ENCODE data around the gene LRRC8D.
A peak's percentile ranks its signal among the peaks of the same experiment; 100 is the strongest.
"Not testable (repeated sequence)": the region's sequence is repeated elsewhere in the genome, so short reads cannot be mapped to it uniquely, and the experiment has no call there.

LRRC8D gene

DNA sequence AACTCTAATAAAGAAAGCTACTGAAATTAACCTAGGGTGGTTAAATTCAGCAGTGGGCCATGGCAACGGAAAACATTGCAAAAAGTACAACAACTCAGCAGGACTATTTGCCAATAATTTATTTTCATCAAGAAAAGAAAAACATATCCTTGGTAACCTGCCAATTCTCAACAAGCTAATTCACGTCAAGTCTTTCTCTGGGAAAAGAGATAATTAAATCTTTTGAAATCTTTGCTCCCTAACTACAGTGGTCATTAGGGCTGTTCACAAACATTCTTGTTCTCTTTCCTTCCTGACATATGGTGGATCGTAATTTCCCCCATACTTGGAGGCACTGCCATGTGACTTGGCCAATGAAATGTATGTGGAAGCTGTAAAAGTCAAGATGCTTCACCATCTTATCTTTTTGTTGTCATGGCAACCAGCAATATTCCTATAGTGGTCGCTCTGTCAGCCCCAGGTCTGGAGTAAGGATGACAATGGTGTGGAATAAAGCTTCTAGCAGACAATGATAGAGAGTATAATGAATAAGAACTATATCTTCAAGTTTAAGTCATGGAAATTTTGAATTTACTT, 144.4 kb downstream of the LRRC8D start:
- no peak for DNase-seq

DNA sequence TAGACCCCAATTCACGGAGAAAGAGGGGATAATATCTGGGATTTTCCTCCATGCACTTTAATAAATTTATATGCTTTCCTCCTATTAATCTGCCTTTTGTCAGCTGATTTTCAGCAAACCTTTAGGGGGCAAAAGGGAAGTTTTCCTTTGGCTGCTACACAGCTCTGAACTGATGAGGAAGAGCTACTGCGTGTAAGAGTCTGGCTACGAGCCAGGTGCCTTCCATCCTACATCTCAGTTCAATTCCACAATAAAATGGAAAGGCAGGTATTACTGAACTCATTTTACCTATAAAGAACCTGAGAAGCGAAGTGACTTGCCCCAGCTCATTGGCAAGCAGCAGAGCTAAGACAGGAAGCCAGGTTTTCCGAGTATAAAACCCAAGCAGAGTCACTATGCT, 145.8 kb downstream of the LRRC8D start:
- DNase-seq = peak; percentile 41

DNA sequence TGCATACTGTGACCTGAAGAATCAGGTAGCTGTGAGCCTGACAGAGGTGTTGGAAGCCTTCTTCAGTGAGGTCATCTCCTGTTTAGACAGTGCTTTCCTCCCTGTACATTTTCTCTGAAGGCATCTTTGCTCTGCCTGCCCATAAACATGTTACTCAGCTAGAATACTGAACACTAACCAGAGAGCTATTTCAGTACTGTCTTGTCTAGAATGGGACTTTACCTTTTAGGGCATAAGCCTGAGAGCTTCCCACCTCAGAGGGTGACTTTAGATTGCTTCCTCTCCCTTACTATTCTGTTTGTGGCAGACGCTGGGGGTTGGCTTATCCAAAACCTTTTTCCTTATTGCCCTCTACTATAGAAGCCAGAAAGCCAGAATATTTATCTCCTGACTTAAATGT, 150.8 kb downstream of the LRRC8D start:
- DNase-seq = no peak

DNA sequence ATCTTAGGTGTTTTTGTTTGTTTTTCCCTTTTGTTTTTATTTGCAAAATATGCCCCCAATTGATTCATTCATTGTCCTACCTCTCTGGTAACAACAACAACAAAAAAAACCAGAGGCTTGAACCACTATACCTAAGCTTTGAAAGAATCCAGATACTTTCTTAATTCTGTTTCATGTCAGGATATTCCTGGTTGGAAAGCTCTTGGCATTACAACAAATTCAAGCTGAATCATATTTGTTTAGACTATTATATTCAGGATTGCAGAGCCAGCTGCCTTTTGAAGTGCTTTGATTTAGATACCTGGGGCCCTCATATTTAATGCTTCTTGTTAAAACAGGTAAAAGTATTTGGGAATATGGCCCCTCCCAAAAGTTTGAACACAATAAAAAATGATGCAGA, 151.2 kb downstream of the LRRC8D start:
- no peak for DNase-seq

DNA sequence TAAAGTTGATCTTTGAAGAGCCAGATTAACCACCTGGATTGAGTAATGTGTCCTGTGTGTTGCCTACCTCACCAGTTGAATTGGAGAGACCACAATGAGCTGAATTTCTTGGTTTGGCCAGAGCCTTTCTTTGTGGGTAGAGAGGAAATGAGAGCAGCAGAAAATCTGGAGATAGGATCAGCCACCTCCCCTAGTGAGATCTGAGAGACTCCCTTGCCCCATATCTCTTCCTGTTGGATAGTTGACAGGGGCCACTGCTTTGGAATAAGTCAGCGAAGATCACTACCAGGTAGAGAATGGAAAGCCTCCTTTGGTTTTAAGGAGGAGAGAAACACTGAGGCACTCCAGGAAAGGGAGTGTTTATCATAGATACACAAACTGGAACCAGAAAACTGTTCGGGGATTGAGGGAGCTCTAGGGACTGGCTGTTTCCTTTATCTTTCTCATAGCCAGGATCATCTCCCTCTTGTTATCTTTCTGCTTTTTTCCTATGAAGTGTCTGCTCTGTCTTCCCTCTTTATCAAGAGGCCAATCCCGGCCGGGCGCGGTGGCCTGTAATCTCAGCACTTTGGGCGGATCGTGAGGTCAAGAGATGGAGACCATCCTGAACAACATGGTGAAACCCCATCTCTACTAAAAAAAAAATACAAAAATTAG, 152.8 kb downstream of the LRRC8D start:
- DNase-seq = no peak

DNA sequence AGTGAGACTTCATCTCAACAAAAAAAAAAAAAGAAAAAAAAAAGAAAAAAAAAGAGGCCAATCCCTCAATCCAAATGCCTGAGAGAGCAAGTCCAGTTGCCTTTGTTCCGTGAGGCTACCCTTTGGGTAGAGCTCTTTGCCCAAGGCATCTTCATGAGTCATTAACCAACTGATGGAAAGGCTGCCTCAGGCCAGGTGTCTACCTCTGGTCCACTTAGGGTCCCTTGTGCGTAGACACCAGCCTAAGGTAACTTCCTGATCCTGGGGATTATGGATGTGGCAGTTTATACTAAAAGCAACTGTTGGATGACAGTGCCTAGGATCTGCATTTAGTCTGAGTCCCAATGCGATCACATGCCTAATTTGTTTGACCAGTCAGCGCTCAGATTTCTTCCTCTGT, 153.4 kb downstream of the LRRC8D start:
- DNase-seq = no peak

DNA sequence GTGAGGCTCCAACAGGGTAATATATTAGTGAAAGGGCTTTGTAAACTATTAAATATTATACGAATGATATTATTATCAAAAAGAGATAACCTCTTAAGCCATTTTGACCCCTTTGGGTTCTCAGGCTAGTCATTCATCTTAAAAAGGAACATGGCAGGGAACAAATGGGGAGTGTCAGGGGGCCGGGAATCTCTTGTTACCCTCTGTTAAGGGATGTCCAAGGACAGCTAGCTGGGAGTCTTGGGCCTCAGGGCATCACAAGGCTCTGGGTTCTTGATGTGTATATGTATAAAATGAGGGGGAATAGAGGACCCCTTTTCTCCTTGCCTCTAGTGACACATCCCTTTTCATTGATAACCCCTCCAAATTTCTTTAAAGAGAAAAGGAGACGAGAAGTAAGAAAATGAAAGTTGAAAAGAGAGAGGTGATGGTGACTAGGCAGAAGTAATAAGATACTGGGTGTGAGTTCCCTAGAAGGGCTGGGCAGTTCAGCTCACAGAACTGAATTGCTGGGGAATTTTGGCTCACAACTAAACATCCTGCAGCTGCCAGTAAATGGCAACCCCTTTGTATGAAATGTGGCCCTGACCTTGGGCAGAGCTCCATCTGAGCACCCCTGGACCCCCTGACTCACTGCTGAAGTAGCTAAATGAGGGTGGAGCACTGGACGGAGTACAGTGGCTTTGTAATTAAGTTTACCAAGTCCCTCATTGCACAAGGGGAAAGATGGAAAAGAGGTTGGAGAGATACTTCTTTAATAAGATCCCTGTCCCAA, 154.1 kb downstream of the LRRC8D start:
- peak; percentile 56 for DNase-seq

DNA sequence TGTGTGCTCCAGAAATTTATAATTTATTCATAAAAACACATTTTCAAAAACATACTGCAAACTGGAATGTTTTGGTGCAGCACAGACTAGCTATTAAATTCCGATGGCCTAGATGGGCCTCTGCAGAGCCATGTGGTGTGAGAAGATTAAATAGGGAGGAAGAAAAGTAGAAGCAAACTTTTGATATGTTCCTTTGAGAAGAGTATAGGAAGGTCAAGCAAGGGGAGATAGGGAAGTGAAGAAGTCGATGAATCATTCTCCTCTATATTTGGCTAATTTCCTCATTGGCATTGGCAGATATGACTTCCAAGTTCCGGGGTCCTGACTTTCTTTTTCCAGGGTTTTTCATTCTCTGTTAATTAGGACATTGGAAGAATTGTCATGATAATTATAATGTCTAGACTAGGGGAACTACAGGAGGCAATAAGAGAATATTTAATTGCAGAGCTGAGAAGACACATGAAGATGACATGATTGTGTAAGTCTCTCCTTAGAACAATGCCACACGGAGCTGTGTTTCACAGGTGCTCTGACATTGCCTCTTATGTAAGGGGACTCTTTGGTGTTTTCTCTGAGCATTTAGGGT, 154.8 kb downstream of the LRRC8D start:
- DNase-seq = peak; percentile 70

DNA sequence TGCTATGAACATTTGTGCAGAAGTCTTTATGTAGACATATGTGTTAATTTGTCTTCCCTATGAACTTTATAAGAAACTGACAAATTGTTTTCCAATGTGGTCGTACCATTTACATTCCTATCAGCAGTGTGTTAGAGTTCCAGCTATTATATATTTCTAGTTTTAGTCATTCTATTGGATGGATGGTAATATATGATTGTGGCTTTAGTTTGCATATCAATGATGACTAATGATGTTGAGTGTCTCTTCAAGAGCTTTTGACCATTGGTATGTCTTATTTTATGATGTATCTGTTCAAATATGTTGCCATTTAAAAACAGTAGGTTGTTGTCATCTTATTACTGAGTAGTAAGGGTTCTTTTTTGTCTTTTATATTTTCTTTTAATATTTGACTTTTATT, 157.9 kb downstream of the LRRC8D start:
- DNase-seq = no peak

DNA sequence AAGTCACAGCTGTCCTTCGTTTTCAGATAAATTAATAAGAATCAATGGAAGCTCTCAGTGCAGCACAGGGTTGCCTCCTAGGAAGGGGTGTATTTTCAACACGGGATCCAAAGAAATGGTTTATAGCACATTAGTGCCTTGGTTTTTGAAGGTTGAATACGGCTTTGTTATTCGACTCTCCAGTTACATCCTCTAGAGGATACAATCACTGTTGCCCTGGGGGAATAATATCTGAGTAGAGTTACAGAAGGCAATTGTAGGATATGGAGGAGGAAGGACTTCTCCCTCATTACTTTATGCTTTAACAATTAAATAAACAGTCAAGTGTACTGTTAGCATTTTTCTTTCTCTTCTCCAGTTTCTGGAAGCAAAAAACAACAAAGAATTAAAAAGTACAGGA, 159.8 kb downstream of the LRRC8D start:
- DNase-seq = no peak

DNA sequence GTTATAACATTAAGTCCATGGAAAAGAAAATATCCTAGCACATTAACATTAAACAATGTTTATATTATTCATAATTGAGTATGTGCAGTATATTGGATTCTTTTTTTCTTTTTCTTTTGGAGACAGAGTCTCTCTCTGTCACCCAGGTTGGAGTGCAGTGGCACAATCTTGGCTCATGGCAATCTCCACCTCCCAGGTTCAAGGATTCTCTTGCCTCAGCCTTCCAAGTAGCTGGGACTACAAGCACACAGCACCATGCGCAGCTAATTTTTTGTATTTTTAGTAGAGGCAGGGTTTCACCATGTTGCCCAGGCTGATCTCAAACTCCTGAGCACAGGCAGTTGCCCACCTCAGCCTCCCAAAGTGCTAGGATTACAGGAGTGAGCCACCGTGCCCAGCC, 162.0 kb downstream of the LRRC8D start:
- not testable (repeated sequence) for DNase-seq

DNA sequence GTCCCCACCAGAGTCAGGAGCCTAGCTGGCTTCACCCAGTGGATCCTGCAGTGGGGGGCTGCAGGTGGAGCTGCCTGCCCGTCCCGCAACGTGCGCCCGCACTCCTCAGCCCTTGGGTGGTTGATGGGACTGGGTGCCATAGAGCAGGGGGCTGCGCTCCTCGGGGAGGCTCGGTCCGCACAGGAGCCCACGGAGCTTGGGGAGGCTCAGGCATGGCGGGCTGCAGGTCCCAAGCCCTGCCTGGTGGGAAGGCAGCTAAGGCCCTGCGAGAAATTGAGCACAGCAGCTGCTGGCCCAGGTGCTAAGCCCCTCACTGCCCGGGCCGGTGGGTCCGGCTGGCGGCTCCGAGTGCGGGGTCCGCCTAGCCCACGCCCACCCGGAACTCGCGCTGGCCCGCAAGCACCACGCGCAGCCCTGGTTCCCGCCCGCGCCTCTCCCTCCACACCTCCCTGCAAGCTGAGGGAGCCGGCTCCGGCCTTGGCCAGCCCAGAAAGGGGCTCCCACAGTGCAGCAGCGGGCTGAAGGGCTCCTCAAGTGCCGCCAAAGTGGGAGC, 163.8 kb downstream of the LRRC8D start:
- not testable (repeated sequence) for DNase-seq

DNA sequence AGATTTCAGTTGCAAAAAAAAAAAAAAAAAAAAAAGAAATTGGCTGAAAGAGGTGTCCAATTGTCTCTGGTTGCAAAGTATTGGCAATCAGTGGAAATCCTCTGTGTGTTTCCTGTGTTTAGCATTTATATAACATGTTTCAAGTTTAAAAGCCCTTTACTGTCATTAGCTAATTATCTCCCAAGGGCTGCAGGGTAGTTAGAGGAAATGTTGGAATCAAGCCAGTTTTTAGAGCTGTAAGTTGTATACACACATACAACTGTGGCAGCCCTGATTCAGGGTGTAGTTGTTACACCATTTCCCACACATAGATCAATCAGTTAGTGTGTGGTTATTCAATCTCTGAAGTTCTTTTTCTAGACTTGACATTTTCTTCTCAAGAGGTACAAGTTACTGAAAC, 165.2 kb downstream of the LRRC8D start:
- no peak for DNase-seq
